Endothelial cell of umbilical vein (primary cell): Measurements from ENCODE around the gene SRRM5. TPM values are rescaled to one million over a fixed set of nuclear protein-coding genes. Genes with fewer than 3 reads are reported as not detected.

Experiments
- BruUV-seq: library from RNA; stranded (reverse); fragments of 400-500 nt; replicated peaks from 2 replicates; lab custom pipeline; 2021; lab: Mats Ljungman, UMichigan
- CTCF ChIA-PET: fragments of 300-600, 350-600 bp; sonication (Branson Sonifier 250); formaldehyde crosslinking; loops from one replicate; lab custom pipeline; 2021; ENCODE audit warnings: antibody characterized with exemption, inconsistent platforms; lab: Charles Lee
- POLR2A ChIA-PET: fragments of 300-600, 350-600 bp; sonication (Branson Sonifier 250); formaldehyde crosslinking; loops from one replicate; lab custom pipeline; 2021; ENCODE audit warnings: antibody characterized with exemption, inconsistent platforms; lab: Charles Lee
- DNase-seq: peaks from one replicate; pipeline ENCODE4 v3.0.0-alpha.2; 2011; ENCODE audit warnings: low read depth, low spot score
- FAIRE-seq: peaks from 2 replicates; lab custom pipeline; 2011; peaks lifted over from hg19 to GRCh38; lab: Jason Lieb, UNC
- H2AFZ ChIP-seq: 2 replicates; pipeline ENCODE4 v1.6.0; 2012; ENCODE audit warnings: low read depth, low read length, control low read depth, inconsistent platforms
- H3K27ac ChIP-seq: 2 replicates; pipeline ENCODE4 v1.5.1; 2011; ENCODE audit warnings: low read depth, mild to moderate bottlenecking, control low read depth, low read length, moderate library complexity; ENCODE audit not compliant: insufficient read depth
- H3K27me3 ChIP-seq, 2 experiments: 2 replicates each; pipeline versions ENCODE4 v1.6.0 to v1.6.1; 2011; ENCODE audit warnings: low read length in 2 of 2, mixed read lengths in 1 of 2; ENCODE audit not compliant: control insufficient read depth in 2 of 2, insufficient read depth in 2 of 2
- H3K36me3 ChIP-seq, 2 experiments: 2 replicates in 1 of 2; 3 replicates in 1 of 2; pipeline ENCODE4 v1.5.1; 2011; ENCODE audit warnings: low read length in 2 of 2, mild to moderate bottlenecking in 1 of 2, moderate library complexity in 1 of 2; ENCODE audit not compliant: control insufficient read depth in 2 of 2, insufficient read depth in 2 of 2; ENCODE audit errors: extremely low read depth in 1 of 2
- H3K4me1 ChIP-seq: 3 replicates; pipeline ENCODE4 v1.5.1; 2011; ENCODE audit warnings: mild to moderate bottlenecking, low read length; ENCODE audit not compliant: control insufficient read depth, insufficient read depth; ENCODE audit errors: extremely low read depth
- H3K4me2 ChIP-seq: 2 replicates; pipeline ENCODE4 v1.6.1; 2011; ENCODE audit warnings: low read length, control low read depth, mixed read lengths; ENCODE audit not compliant: insufficient read depth
- H3K4me3 ChIP-seq, 3 experiments: fragments of 200-600 bp in 1 of 3; sonication (generic), shearing (Covaris generic) in 1 of 3; replicated peaks in 1 of 3; 2 replicates each; pipeline ENCODE4 v1.5.1; 2011 to 2016; ENCODE audit warnings: control low read depth in 3 of 3, low read length in 3 of 3, mild to moderate bottlenecking in 2 of 3, inconsistent platforms in 1 of 3, low read depth in 1 of 3, moderate library complexity in 1 of 3; ENCODE audit not compliant: insufficient read depth in 1 of 3
- H3K79me2 ChIP-seq: 2 replicates; pipeline ENCODE4 v1.6.0; 2012; ENCODE audit warnings: low read length, inconsistent platforms; ENCODE audit not compliant: control insufficient read depth, insufficient read depth
- H3K9ac ChIP-seq: replicated peaks from 2 replicates; pipeline ENCODE3; 2011; ENCODE audit warnings: low read length, control low read depth; ENCODE audit not compliant: insufficient read depth; ENCODE audit errors: extremely low read depth
- H3K9me1 ChIP-seq: replicated peaks from 3 replicates; pipeline ENCODE4 v1.6.0; 2011; ENCODE audit warnings: mild to moderate bottlenecking, low read length; ENCODE audit not compliant: control insufficient read depth, insufficient read depth; ENCODE audit errors: extremely low read depth
- H3K9me3 ChIP-seq: replicated peaks from 2 replicates; pipeline ENCODE4 v1.5.1; 2012; ENCODE audit warnings: low read length, inconsistent platforms; ENCODE audit not compliant: control insufficient read depth, insufficient read depth
- H4K20me1 ChIP-seq: replicated peaks from 2 replicates; pipeline ENCODE3; 2011; ENCODE audit warnings: mild to moderate bottlenecking, low read length; ENCODE audit not compliant: control insufficient read depth, insufficient read depth; ENCODE audit errors: extremely low read depth
- EZH2 ChIP-seq: IDR thresholded peaks from 2 replicates; pipeline ENCODE4 v1.6.1; 2012; ENCODE audit warnings: borderline replicate concordance, low read depth, mild to moderate bottlenecking, moderate library complexity, low read length, inconsistent platforms; ENCODE audit not compliant: severe bottlenecking
- FOS ChIP-seq: IDR thresholded peaks from 2 replicates; pipeline ENCODE4 v1.6.1; 2011; ENCODE audit warnings: mild to moderate bottlenecking, low read length, moderate library complexity, borderline replicate concordance; ENCODE audit not compliant: insufficient read depth
- GATA2 ChIP-seq: IDR thresholded peaks from 2 replicates; pipeline ENCODE4 v1.7.0; 2011; ENCODE audit warnings: low read depth, mild to moderate bottlenecking, moderate library complexity, mixed read lengths, low read length; ENCODE audit not compliant: insufficient read length, insufficient read depth
- JUN ChIP-seq: IDR thresholded peaks from 2 replicates; pipeline ENCODE4 v1.6.1; 2011; ENCODE audit warnings: borderline replicate concordance, low read depth; ENCODE audit not compliant: insufficient read length, insufficient read depth
- MYC ChIP-seq: IDR thresholded peaks from one replicate; pipeline ENCODE4 v1.6.1; 2011; ENCODE audit warnings: mild to moderate bottlenecking, low read depth, low read length
- POLR2A ChIP-seq: IDR thresholded peaks from 2 replicates; pipeline ENCODE4 v1.6.1; 2012; ENCODE audit warnings: low read depth, mild to moderate bottlenecking, control low read depth, low read length
- POLR2AphosphoS5 ChIP-seq: IDR thresholded peaks from 2 replicates; pipeline ENCODE4 v1.6.1; 2012; ENCODE audit warnings: low read depth, mild to moderate bottlenecking, control low read depth, low read length, moderate library complexity; ENCODE audit not compliant: insufficient read depth
- dilution Hi-C: fragments of 300-500 bp; cut with MboI; formaldehyde crosslinking; loops from one replicate; pipeline ENCODE4 v1.15.0; 2019; ENCODE audit warnings: low sequenced_read_pairs; ENCODE audit not compliant: extremely low pct_ligation_motif_present
- intact Hi-C: fragments of 100-400 bp; cut with micrococcal nuclease; formaldehyde crosslinking; loops from one replicate; pipeline ENCODE4 v1.10.0; 2022
- polyA plus RNA-seq, 4 experiments: library from polyadenylated mRNA; depleted of rRNA in 3 of 4; stranded (reverse) in 3 of 4; unstranded in 1 of 4; fragments of >200 nt; gene quantifications; 2 replicates each; pipeline versions ENCODE4 v1.2.1 to v1.2.3, GENCODE V29; 2011 to 2012; ENCODE audit warnings: missing spikeins in 1 of 4
- total RNA-seq: library from RNA; stranded (reverse); gene quantifications from 2 replicates; pipeline ENCODE4 v1.2.3, GENCODE V29; 2021
- TF ChIP-seq, protein P1 (sequence below), 2 donors: IDR thresholded peaks; 1 replicate in 1 of 2; 2 replicates in 1 of 2; pipeline ENCODE4 v1.5.1; 2011; ENCODE audit warnings: low read length in 2 of 2, mild to moderate bottlenecking in 2 of 2, moderate library complexity in 2 of 2, control low read depth in 1 of 2, inconsistent platforms in 1 of 2, low read depth in 1 of 2; ENCODE audit not compliant: insufficient read depth in 1 of 2; ENCODE audit errors: extremely low read depth in 1 of 2
- TF ChIP-seq, protein P2 (sequence below): IDR thresholded peaks from 2 replicates; pipeline ENCODE4 v1.6.1; 2011; ENCODE audit not compliant: insufficient read depth, insufficient read length

Gene SRRM5
- total and polyA plus RNA-seq, 2 donors (not counting 3 experiments of a cell fraction or from before 2014, with no cell fraction given) = 0.17 to 0.27 TPM

DNA sequence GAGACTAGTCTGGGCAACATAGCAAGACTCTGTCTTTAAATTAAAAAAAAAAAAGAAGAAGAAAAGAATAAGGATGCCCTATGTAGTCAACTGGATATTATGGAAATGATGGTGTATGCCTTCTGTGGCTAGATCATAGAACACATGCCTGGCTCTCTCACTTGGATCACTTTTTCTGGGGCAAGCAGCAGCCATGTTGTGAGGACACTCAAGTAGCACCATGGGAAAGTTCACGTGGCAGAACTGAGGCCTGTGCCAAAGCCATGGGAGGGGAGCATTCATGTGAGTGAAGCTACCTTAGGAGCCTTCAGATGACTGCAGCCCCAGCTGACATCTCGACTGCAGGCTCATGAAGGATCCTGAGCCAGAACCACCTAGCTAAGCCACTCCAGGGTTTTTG, 46.1 kb downstream of the SRRM5 start:
- H3K4me2 ChIP-seq = no peak overlapping the region
- intact Hi-C loops = no loop called here
- POLR2A ChIA-PET = no interaction called here
- no peak for TF ChIP-seq JUN
- no TSS peak for BruUV-seq
- no peaks in the 10 kb centered on the region for H3K9me3 ChIP-seq
- FAIRE-seq = no peak
- H3K9ac ChIP-seq = no peak overlapping the region
- no peak overlapping the region for H3K27ac ChIP-seq
- no peaks in the 10 kb centered on the region for H3K4me1 ChIP-seq
- no peak for DNase-seq
- no peaks in the 10 kb centered on the region for H4K20me1 ChIP-seq
- H3K4me3 ChIP-seq = no peak overlapping the region
- H3K9me1 ChIP-seq = no peaks in the 10 kb centered on the region
- H3K27me3 ChIP-seq = no peaks in the 10 kb centered on the region
- no peak overlapping the region for H2AFZ ChIP-seq
- H3K36me3 ChIP-seq = peaks cover 5 to 9% of the 10 kb centered on the region in 2 experiments
- H3K79me2 ChIP-seq = peaks cover 25% of the 10 kb centered on the region
- CTCF ChIA-PET = interaction anchor here (1.0 kb wide), 1 partner anchor 10 kb away, joined by 3 read pairs; no protein-coding TSS in a partner anchor
- dilution Hi-C loops = no loop called here

DNA sequence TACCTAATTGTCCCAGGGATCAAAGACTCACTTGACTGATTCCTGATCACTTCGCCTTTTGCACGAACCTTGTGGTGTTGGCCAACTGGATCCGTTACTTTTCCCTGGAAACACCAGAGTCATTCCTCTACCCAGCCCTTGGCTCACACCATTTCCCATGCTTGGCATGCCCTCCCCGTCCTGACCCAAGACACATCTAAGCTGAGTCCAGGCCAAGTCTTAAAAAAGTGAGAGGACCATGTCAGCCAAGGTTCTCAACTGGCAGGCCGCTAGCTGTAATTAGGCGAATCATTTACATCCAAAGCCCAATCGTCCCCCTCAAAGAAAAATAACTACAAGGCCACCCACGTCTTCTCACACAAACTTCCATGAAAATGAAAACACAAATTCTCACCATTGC, 46.6 kb downstream of the SRRM5 start:
- POLR2A ChIA-PET = no interaction called here
- no peak for FAIRE-seq

More for the DNA sequence above, 46.6 kb downstream of the SRRM5 start:
- no peak for DNase-seq
- H3K4me1 ChIP-seq = peaks cover 5% of the 10 kb centered on the region
- H3K9ac ChIP-seq = no peak overlapping the region
- H3K4me2 ChIP-seq = no peak overlapping the region
- dilution Hi-C loops = no loop called here
- intact Hi-C loops = no loop called here
- BruUV-seq = no TSS peak
- CTCF ChIA-PET = interaction anchor here (1.0 kb wide), 1 partner anchor 10 kb away, joined by 3 read pairs; no protein-coding TSS in a partner anchor
- H3K27me3 ChIP-seq = no peaks in the 10 kb centered on the region
- no peaks in the 10 kb centered on the region for H3K9me1 ChIP-seq
- no peak for TF ChIP-seq EZH2
- no peak for TF ChIP-seq MYC
- TF ChIP-seq FOS = no peak
- no peak for TF ChIP-seq JUN
- no peak for TF ChIP-seq POLR2A
- TF ChIP-seq, protein P1, sequence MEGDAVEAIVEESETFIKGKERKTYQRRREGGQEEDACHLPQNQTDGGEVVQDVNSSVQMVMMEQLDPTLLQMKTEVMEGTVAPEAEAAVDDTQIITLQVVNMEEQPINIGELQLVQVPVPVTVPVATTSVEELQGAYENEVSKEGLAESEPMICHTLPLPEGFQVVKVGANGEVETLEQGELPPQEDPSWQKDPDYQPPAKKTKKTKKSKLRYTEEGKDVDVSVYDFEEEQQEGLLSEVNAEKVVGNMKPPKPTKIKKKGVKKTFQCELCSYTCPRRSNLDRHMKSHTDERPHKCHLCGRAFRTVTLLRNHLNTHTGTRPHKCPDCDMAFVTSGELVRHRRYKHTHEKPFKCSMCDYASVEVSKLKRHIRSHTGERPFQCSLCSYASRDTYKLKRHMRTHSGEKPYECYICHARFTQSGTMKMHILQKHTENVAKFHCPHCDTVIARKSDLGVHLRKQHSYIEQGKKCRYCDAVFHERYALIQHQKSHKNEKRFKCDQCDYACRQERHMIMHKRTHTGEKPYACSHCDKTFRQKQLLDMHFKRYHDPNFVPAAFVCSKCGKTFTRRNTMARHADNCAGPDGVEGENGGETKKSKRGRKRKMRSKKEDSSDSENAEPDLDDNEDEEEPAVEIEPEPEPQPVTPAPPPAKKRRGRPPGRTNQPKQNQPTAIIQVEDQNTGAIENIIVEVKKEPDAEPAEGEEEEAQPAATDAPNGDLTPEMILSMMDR (IDR thresholded peaks at IDR 0.05; ENCODE audit: extremely low read depth in 1 of 2, insufficient read depth in 1 of 2, low read depth in 1 of 2, low read length in 2 of 2) = no peak
- no peak for TF ChIP-seq POLR2AphosphoS5
- TF ChIP-seq GATA2 = no peak
- TF ChIP-seq, protein P2, sequence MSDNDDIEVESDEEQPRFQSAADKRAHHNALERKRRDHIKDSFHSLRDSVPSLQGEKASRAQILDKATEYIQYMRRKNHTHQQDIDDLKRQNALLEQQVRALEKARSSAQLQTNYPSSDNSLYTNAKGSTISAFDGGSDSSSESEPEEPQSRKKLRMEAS = no peak
- H3K9me3 ChIP-seq = no peaks in the 10 kb centered on the region
- peaks cover 5 to 9% of the 10 kb centered on the region in 2 experiments for H3K36me3 ChIP-seq
- H4K20me1 ChIP-seq = no peaks in the 10 kb centered on the region
- H3K27ac ChIP-seq = no peak overlapping the region
- peaks cover 29% of the 10 kb centered on the region for H3K79me2 ChIP-seq
- H3K4me3 ChIP-seq = no peak overlapping the region
- H2AFZ ChIP-seq = no peak overlapping the region
